ENCODE results near the gene OSBPL9. TPM values are rescaled to one million over a fixed set of nuclear protein-coding genes. Genes with fewer than 3 reads are reported as not detected.

Gene OSBPL9
- total and polyA plus RNA-seq, 2 experiments from 2014 or later = 32.2 to 37.0 TPM

DNA sequence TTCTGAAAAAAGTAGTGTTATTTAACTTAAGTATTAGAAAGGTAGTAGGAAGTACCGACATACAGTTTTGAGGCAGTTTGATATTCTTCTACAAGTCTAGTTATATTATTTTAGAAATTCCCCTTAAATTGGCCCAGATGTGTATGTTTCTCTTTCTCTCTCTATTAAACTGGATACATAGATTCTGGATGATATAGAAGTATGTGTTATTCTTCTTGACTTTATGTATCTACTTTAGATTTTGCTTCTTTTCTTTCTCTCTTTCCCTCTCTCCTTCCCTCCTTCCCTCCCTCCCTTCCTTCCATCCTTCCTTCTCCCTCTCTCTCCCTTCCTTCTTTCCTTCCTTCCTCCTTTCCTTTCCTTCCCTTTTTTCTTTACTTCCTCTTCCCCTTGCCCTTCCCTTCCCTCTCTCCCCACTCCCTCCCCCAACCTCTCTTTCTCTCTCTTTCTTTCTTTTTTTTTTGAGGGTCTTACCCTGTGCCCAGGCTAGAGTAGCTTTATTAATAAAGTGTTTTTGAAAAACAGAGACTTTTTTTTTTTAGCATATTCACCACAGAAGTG lies 124.3 kb downstream of the OSBPL9 start:
- no peak for DNase-seq
- H3K9ac ChIP-seq = no peak overlapping the region
- H3F3A ChIP-seq (ENCODE audit: insufficient read depth) = peaks cover 8% of the 10 kb centered on the region; the same call in 1 of the 2 replicates
- H3K9me2 ChIP-seq (ENCODE audit: insufficient read depth) = no peaks in the 10 kb centered on the region
- peaks cover 19% of the 10 kb centered on the region for H3K4me1 ChIP-seq (ENCODE audit: insufficient read depth)
- no peaks in the 10 kb centered on the region for H4K20me1 ChIP-seq (ENCODE audit: insufficient read depth)
- H2AFZ ChIP-seq = no peak overlapping the region
- WGBS, 2 experiments (ENCODE audit: low coverage in 1 of 2, low lambda C conversion rate in 2 of 2, missing lambda C conversion rate in 2 of 2) = 98 to 100% methylated on average over 1 of the region's 1 CpG
- no peaks in the 10 kb centered on the region for H3K9me3 ChIP-seq (ENCODE audit: low read depth)
- H3K79me2 ChIP-seq (ENCODE audit: insufficient read depth) = peaks cover 70% of the 10 kb centered on the region
- H3K27ac ChIP-seq = no peak overlapping the region
- H3K27me3 ChIP-seq (replicated peaks; ENCODE audit: insufficient read depth) = no peaks in the 10 kb centered on the region
- in situ Hi-C loops (cut with MboI) = no loop called here
- H3K4me2 ChIP-seq (ENCODE audit: unreplicated experiment) = no peak overlapping the region
- H3K4me3 ChIP-seq = no peak overlapping the region
- H3K36me3 ChIP-seq (ENCODE audit: low read depth) = no peaks in the 10 kb centered on the region
- no peak for TF ChIP-seq EZH2 (IDR thresholded peaks at IDR 0.05; ENCODE audit: insufficient read depth, poor library complexity, severe bottlenecking)
- TF ChIP-seq EZH2phosphoT487 (IDR thresholded peaks at IDR 0.05; ENCODE audit: insufficient read depth, low read depth) = no peak

GRCh38 chr1:51744506-51745303 lies 127.8 kb downstream of the OSBPL9 start:
- no peak for TF ChIP-seq EZH2phosphoT487 (IDR thresholded peaks at IDR 0.05; ENCODE audit: insufficient read depth, low read depth)
- no peak for TF ChIP-seq EZH2 (IDR thresholded peaks at IDR 0.05; ENCODE audit: insufficient read depth, poor library complexity, severe bottlenecking)
- H3K4me2 ChIP-seq (ENCODE audit: unreplicated experiment) = no peak overlapping the region
- H4K20me1 ChIP-seq (ENCODE audit: insufficient read depth) = no peaks in the 10 kb centered on the region
- no peak overlapping the region for H3K27ac ChIP-seq
- no peak for DNase-seq
- peaks cover 35% of the 10 kb centered on the region for H3K79me2 ChIP-seq (ENCODE audit: insufficient read depth)
- no peaks in the 10 kb centered on the region for H3K36me3 ChIP-seq (ENCODE audit: low read depth)
- in situ Hi-C loops (cut with MboI) = no loop called here
- H2AFZ ChIP-seq = no peak overlapping the region
- H3K4me1 ChIP-seq (ENCODE audit: insufficient read depth) = no peaks in the 10 kb centered on the region
- H3K9me3 ChIP-seq (ENCODE audit: low read depth) = no peaks in the 10 kb centered on the region
- 96% methylated on average over 4 of the region's 4 CpGs for WGBS, 2 experiments (ENCODE audit: low coverage in 1 of 2, low lambda C conversion rate in 2 of 2, missing lambda C conversion rate in 2 of 2)
- no peaks in the 10 kb centered on the region for H3K27me3 ChIP-seq (replicated peaks; ENCODE audit: insufficient read depth)
- H3K4me3 ChIP-seq = no peak overlapping the region
- H3F3A ChIP-seq (ENCODE audit: insufficient read depth) = no peaks in the 10 kb centered on the region
- H3K9me2 ChIP-seq (ENCODE audit: insufficient read depth) = no peaks in the 10 kb centered on the region
- H3K9ac ChIP-seq = no peak overlapping the region

DNA sequence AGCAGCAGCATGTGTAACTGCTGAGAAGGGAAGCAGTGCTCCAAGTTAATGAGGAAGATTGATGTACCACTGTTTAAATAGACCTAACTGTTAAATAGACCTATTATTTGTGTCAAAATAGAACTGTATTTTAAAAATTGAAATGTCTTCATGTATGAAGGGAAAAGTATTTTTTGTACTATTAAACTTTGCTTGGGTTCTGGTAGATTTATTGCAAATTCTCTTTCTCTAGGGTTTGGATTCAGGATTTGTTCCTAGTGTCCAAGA lies 128.3 kb downstream of the OSBPL9 start:
- no peak overlapping the region for H3K27ac ChIP-seq
- H3K27me3 ChIP-seq (replicated peaks; ENCODE audit: insufficient read depth) = no peaks in the 10 kb centered on the region
- H4K20me1 ChIP-seq (ENCODE audit: insufficient read depth) = no peaks in the 10 kb centered on the region
- H3K9me3 ChIP-seq (ENCODE audit: low read depth) = no peaks in the 10 kb centered on the region
- no peak overlapping the region for H3K9ac ChIP-seq
- peaks cover 3% of the 10 kb centered on the region; the same call in 1 of the 2 replicates for H3F3A ChIP-seq (ENCODE audit: insufficient read depth)
- peaks cover 4% of the 10 kb centered on the region; the same call in 1 of the 2 replicates for H3K4me1 ChIP-seq (ENCODE audit: insufficient read depth)
- TF ChIP-seq EZH2 (IDR thresholded peaks at IDR 0.05; ENCODE audit: insufficient read depth, poor library complexity, severe bottlenecking) = no peak
- no peak for TF ChIP-seq EZH2phosphoT487 (IDR thresholded peaks at IDR 0.05; ENCODE audit: insufficient read depth, low read depth)
- DNase-seq = no peak
- H3K9me2 ChIP-seq (ENCODE audit: insufficient read depth) = no peaks in the 10 kb centered on the region
- no peak overlapping the region for H3K4me3 ChIP-seq
- H3K4me2 ChIP-seq (ENCODE audit: unreplicated experiment) = no peak overlapping the region
- H3K79me2 ChIP-seq (ENCODE audit: insufficient read depth) = peaks cover 30% of the 10 kb centered on the region
- no peaks in the 10 kb centered on the region for H3K36me3 ChIP-seq (ENCODE audit: low read depth)
- H2AFZ ChIP-seq = no peak overlapping the region
- in situ Hi-C loops (cut with MboI) = no loop called here

DNA sequence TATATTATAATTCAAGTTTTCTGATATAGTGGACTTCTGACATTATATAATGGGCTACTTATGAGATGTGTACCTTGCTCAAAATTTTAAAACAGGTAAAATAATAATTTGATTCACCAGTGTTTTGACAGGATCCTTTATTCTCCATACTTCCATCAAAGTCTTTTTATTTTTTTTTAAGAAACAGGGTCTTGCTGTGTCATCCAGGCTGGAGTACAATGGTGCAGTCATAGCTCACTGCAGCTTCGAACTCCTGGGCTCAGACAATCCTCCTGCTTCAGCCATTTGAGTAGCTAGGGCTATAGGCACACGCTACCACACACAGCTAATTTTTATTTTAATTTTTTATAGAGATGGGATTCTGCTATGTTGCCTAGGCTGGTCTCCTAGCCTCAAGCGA lies 132.3 kb downstream of the OSBPL9 start:
- H2AFZ ChIP-seq = no peak overlapping the region
- H3K27ac ChIP-seq = no peak overlapping the region
- no peaks in the 10 kb centered on the region for H3K9me2 ChIP-seq (ENCODE audit: insufficient read depth)
- H3K36me3 ChIP-seq (ENCODE audit: low read depth) = no peaks in the 10 kb centered on the region
- no peaks in the 10 kb centered on the region for H3K9me3 ChIP-seq (ENCODE audit: low read depth)
- in situ Hi-C loops (cut with MboI) = no loop called here
- no peak for DNase-seq
- no peak overlapping the region for H3K4me3 ChIP-seq
- peaks cover 16% of the 10 kb centered on the region; the same call in 1 of the 2 replicates for H3F3A ChIP-seq (ENCODE audit: insufficient read depth)
- H3K27me3 ChIP-seq (replicated peaks; ENCODE audit: insufficient read depth) = no peaks in the 10 kb centered on the region
- H3K79me2 ChIP-seq (ENCODE audit: insufficient read depth) = peaks cover 16% of the 10 kb centered on the region; the same call in 1 of the 2 replicates
- WGBS, 2 experiments (ENCODE audit: low coverage in 1 of 2, low lambda C conversion rate in 2 of 2, missing lambda C conversion rate in 2 of 2) = 95 to 96% methylated on average over 3 of the region's 3 CpGs
- H3K4me2 ChIP-seq (ENCODE audit: unreplicated experiment) = no peak overlapping the region
- H3K4me1 ChIP-seq (ENCODE audit: insufficient read depth) = peaks cover 16% of the 10 kb centered on the region
- TF ChIP-seq EZH2phosphoT487 (IDR thresholded peaks at IDR 0.05; ENCODE audit: insufficient read depth, low read depth) (no peak), EZH2 (IDR thresholded peaks at IDR 0.05; ENCODE audit: insufficient read depth, poor library complexity, severe bottlenecking) (no peak)
- H3K9ac ChIP-seq = no peak overlapping the region
- no peaks in the 10 kb centered on the region for H4K20me1 ChIP-seq (ENCODE audit: insufficient read depth)
